GM19035 (cell line): Measurements from ENCODE around the gene TUBGCP2.
"Not testable (repeated sequence)": the region's sequence is repeated elsewhere in the genome, so short reads cannot be mapped to it uniquely, and the experiment has no call there.

Source experiments
- ATAC-seq: cut with Tn5 transposase; IDR thresholded peaks from one replicate; pipeline ENCODE4 v1.9.1; 2021; ENCODE audit not compliant: unreplicated experiment

Gene TUBGCP2

DNA sequence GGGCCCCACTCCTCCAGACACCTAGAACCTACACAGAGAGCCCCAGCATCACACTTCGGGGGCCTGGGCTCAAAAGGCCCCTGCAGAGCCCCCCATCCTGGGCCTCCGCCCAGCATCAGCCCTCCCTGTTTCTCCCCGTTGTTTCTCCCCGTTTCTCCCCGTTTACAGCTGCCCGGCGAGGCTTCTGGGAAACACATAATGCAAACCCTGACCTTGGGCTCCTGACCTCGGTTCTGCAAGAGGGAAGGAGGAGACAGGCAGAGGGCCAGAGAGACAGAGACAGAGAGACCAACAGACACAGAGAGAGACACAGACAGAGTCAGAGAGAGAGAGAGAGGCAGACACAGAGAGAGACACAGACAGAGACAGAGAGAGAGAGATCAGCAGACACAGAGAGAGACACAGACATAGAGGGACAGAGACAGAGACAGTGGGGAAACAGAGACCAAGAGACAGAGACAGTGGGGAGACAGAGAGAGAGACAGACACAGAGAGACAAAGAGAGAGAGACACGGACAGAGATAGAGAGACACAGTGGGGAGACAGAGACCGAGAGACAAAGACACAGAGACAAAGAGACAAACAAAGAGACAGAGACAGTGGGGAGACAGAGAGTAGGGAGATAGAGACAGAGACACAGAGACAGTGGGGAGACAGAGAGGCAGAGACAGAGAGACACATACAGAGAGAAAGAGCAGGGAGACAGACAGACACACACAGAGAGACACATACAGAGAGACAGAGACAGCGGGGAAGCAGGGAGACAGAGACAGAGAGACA lies 58.5 kb downstream of the TUBGCP2 start:
- no peak for ATAC-seq

DNA sequence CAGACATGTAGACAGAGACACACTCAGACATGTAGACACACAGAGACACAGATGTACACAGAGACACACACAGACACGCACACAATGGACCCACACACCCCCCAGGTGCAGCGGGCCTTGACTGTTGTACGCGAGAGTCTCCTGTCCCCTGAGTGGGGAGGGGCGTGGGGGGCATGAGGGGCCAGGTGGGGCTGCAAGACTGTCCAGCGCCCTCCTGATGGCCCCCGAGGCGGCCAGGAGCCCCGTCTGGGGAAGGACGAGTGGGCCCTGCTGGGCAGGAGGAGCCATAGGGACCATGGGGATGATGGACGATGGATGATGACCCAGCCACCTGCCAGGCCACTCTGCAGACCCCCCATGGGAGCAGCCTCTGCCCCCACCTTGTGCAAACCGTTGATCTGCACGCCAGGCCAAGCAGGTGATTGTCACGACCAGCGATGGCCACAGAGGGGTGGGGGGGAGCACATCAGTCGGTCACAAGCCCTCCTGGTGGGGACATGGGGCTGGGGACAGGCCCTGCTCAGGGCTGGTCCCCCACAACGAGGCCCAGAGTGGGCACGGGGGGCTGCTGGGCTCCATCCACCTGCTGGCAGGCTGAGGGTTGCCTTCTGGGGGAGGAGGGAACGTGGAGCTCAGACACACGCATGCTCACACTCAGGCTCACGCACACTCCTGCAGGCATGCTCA lies 59.4 kb downstream of the TUBGCP2 start:
- no peak for ATAC-seq

DNA sequence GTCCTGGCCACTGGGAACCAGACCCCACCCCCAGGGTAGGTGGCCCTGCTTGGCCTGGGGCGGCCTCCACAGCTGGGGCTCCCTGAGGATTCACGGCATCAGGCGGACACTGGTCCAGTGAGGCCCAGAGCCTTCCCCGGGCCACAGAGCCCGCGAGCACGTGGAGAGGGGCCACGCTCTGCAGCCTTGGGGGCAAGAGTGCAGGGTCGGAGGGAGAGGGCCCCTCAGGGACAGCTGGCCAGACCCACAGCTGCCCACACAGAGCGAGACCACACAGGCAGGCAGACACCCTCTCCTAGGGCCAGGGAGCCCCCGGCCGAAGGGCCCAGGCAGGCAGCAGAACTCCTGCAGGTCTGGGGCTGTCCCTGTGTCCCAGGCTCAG lies 60.3 kb downstream of the TUBGCP2 start:
- ATAC-seq: no peak

DNA sequence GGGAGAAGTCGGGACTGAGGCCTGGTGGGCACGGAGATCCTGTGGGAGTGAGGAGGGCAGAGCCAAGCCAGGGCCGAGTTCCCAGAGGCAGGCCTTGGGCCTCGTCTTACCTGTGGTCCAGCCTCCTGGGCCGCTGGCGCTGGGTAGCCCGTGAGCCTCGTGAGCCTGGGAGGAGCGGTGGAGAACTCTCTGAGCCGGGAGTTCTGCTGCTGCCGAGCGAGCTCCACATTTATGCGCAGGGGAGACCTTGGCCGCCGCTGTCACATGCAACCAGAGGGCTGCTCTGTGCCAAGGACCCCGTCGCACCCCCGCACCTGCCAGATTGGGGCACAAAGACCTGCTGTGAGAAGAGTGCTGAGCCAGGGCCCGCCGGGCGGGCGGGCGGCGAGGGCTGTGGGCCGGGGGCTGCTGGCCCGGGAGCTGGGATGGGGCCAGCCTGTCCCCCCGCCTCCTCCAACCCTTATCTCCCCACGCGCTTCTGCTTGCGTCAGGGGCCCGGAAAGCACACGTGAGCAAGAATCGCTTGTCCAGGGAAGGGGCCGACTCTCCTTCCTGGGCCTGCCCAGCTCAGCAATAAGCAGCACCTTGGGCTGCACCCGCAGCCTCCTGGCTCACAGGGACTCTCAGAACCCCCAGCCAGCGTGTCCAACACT lies 60.9 kb downstream of the TUBGCP2 start:
- ATAC-seq: no peak

DNA sequence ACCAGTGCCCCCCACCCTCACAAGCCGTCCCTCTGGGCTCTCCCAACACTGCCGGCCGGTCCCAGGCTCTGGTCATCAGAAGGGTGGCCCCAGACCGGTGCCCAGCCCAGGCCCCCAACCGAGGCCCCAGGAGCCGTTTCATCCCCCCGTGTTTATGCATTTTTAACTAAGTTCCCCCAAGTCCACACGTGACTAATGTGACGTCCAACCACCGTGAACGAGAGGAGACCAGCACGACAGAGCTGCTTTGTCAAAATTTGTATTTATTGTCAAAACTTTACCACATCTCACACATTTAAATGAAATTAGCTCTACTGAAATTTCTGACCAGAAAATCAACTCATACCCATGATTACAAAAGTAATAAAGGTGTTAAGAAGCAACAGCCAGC lies 62.4 kb downstream of the TUBGCP2 start:
- ATAC-seq: no peak

DNA sequence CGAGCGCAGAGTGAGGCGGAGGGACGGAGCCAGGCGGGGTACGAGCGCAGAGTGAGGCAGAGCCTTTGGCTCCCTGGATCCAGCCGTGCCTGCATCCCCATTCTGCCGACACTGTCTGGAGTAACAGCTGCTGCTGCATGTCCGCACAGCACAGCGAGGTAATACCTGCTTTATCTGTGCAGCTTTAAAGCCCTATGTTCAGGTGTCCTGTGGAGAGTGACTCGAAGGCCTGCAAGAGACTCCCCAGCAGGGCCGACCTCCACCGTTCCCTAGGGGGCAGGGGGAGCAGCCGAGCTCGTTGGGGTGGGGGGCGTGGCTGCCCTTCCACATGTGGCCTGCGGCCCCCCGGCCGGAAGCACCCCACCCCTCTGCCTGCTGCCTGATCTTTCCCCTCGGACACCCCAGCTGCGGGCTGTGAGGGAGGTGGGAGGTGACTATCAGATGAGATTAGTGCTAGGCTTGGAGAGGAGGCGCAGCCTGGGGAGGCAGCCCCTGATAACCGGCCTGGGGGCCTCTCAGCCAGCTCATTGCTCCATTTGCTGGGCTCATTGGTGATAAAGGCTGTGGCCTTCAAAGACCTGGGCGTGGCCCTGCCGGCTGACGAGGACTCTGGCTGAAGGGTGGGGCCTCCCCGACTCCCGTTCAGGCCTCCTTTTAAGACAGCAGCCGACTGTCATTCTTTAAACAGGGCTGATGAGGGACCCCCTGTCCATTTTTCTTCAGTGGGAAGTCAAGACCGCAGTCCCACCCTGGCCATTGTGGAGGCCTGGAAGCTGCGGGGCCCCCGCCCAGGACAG lies 63.0 kb downstream of the TUBGCP2 start:
- no peak for ATAC-seq

DNA sequence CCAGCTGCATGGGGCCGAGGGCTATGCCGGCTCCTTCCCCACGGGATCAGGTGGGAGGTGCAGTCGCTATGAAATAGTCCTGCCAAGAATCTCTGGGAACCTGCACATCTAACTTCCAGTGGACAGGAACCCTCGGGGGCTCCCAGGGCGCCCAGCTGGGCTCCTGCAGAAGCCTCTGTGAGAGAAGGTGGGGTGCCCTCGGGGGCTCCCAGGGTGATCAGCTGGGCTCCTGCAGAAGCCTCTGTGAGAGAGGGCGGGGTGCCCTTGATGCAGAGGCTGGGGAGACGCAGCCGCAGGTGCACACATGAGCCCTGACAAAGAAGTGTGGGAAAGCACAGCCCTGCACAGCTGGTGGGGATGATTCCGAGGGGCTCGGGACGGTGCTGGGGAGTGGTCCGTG lies 65.1 kb downstream of the TUBGCP2 start:
- no peak for ATAC-seq

DNA sequence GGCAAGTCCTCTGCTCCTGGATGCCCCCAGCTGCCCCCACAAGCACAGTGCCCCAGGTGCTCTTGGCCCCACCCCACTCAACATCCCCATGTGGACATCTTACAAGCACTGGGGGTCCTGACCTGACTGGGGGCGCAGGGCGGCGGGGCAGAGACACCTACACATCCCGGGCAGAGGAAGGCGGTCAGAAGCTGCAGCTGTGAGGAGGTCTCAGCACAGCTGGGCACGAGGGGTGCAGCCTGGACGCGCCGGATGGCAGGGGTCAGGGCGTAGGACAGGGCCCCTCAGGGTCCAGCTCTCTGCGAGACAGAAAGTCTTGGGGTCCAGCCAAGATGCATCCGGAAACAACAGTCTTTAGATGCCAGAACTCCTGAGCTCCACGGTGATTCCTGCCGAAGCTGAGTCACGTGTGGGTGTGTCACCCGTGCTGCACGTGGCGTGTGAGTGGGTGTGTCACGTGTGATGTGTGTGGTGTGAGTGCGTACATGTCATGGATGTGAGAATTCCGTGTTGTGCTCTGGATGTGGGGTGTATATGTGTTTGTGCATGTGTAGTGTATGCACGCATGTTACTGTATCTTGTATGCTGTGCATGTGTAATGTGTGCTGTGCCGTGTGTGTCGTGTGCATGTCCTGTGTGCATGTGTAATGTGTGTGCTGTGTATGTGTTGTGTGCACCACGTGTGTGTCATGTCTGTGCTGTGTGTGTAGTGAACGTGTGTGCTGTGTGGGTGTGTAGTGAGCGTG lies 65.9 kb downstream of the TUBGCP2 start:
- ATAC-seq: no peak

DNA sequence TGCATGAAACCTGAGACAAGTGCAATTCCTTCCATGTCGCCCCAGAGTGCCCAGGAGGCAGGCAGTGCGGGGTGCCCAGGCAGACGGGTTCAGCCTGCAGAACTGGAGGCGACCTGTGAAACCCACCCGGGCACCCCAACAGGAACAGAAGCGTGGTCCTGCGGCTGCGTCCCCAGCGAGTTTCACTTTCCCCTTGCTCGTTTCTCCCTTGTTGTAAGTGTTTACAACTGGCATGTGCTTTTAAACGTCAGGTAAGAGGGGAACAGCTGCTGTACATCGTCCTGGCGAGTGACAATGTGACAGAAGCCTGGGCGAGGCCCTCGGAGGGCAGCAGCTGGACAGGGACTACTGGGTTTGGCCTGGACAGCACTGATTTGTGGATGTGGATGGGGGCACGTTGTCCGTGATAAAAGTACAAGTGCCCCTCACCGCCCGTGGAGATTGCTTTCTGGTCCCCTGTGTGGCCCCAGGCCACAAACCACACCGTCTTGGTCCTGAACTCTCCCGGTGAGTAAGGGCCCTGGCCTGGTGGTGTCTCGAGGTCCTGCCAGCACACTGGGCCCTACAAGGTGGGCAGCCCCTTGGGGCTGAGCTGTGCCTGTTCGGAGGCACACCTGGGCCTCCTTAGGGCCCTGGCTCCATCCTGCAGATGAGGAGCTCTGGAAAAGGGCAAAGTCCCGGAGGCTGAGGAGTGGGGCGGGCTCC lies 67.0 kb downstream of the TUBGCP2 start:
- ATAC-seq: peak; percentile 44

DNA sequence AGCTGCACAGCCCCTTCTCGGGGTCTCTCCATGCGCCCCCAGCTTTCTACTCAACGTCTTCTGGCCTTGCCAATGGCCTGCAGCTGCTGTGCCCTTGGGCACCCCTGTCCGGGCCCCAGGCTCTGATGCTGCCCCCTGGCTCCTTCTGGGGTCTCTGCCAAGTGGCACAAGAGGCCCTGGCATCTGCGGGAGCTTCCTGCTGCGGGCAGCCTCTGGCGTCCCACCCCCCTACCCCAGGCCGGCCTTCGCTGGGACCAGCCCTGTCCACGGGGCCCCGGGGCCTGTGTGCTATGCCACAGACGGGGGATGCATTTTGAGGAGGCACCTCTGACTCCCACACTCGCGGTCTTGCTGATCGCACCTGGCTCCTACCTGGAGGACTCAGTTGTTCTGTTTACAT lies 68.7 kb downstream of the TUBGCP2 start:
- no peak for ATAC-seq

DNA sequence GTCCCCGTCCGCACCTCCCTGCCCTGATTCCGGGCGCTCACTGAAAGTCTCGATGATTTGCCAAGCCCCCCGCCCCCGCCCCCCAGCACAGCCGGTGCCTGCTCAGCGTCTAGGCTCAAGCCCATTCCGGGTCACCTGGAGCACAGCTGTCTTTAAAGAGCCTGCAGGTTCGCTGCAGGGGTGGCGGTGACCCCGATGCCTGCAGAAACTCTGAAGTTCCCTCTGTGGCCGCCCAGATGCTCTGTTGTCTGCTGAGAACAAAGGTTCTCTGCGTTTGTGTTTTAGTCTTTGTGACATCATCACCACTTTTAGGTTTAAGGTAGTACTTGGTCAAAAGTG lies 70.2 kb downstream of the TUBGCP2 start:
- ATAC-seq: no peak

DNA sequence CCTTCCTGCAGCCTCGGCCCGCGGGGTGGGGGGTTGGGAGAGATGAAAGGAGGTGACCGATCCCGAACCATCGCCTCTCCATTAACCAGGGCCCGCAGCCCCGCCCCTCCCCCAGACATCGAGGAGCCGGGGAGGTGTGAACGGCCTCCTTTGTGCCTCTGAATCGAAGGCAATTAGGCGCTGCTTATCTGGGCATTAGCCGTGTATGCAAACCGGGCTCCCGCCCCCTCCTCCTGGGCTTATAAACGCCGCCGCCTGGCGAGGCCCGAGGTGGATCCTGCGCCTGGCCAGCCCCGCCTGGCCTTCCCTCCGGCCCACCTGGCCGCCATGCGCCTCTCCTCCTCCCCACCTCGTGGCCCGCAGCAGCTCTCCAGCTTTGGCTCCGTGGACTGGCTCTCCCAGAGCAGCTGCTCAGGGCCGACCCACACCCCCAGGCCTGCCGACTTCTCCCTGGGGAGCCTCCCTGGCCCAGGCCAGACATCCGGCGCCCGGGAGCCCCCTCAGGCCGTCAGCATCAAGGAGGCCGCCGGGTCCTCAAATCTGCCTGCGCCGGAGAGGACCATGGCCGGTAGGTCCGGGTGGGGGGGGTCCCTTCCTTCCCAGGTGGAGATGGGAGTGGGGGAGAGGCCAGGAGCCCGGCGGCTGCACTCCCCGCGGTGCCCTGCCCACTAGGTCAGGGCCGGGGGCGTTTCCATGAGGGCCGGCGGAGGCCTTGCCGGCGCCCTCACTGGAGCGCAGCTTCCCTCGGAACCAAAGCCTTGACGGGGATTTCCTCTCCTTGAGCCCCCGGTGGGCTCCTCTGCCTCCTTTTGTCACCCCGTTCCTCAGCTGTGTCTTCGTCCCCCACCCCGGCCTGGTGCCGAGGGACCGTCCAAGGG lies 70.8 kb downstream of the TUBGCP2 start, which contains the start of gene VENTX:
Gene VENTX, plus strand, starts transcription at position 268 of the 878 bp plus-strand sequence. Its CDS starts 60 bp downstream, at position 328.
- no peak for ATAC-seq

DNA sequence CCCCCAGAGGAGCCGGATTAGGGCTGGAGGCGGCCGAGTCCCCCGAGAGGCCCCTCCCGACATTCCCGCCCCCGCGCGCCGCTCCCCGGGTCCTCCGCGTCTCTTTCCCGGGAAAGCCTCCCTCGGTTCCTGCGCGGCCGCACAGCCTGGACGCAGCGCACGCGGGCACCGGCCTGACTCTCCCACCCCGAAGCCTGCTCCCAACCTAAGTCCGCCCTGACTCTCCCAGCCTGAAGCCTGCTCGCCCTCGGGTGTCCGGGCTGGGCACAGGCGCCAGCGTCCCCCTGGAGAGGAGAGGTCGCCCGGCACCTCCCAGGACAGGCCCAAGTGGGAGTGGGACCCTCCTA lies 71.5 kb downstream of the TUBGCP2 start:
- no peak for ATAC-seq

DNA sequence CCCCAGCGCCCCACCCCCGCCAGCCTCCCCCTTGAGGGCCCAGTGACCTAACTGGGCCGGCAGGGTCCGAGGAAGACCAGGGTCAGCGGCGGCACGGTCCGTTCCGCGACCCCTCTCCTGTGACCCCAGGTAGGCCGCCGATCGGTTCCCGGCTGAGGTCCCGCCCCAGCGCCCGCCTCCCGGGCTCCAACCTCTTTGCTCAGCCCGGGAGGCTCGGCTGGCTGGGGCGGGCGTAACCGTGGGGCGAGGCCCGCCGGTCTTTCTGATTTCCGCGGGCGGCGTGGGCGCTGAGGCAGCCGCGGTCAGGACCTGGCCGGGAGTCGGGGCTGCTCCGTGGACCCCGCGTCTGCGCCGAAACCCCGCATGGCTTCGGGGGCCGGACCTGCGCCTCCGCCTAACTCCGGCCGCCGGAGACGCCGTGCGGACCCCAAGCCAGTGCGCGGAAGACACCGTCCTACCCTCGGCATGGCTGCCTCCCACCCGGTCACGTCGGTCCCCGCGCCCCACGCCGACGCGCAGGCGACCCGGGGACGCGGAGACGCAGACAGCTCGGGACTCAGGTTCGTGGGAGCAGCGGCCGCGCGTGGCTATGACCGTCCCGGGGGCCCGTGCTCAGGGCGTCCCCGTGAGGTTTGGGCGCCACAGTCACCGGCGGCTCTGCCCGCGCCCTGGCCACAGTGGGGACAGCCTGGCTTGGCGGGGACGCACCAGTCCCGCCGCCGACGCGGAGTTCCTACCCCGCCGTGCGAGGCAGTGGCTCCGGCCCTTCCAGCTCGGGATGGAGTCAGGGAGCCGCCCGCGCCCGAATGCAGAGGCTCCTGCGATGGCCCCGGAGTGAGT lies 72.1 kb downstream of the TUBGCP2 start:
- no peak for ATAC-seq

DNA sequence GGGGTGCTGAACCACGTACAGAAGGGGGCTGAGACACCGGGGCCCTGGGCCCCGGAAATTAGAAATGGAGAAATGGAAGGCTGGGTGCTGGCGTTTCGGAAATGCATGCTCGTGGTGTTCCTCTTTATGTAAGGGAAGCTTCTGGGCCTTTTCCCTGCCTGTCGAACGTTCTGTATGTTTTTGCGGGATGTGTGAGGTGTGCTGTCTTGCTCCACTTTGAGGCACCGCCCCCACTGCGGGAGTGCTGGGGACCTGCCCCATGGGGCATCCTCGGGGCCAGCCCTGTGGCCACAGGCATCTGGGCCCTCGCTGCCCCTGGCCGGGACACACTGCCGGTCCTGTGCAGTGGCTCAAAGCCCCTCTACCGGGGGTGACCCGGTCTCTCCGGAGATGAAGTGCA lies 72.7 kb downstream of the TUBGCP2 start:
- no peak for ATAC-seq

DNA sequence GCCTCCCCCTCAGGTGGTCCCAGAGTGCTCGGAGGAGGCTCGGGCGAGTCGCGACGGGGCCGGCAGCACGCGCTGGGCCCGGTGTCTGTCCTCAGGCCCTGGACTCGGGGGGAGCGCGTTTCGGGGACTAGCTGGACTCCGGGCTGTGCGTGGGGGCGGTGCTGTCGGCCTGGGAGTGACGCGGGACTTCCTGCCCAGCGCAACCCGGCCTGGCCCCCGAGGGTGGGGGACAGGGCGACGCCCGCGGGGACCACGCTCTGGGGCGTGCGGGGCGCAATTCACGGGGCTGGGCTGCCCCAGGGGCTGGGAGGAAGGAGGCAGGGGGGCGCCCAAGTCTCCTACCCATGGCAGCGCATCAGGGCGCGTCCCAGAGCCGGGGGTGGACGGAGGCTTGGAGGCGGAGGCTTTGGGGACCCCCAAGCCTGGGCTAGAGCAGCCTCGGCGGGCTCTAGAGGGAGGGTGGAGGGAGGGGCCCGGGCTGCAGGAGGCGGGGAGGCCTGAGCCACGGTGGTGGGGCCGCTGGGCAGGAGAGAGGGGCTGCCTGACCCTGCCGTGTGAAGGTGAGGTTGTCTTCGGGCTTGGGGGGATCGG lies 73.3 kb downstream of the TUBGCP2 start:
- no peak for ATAC-seq

DNA sequence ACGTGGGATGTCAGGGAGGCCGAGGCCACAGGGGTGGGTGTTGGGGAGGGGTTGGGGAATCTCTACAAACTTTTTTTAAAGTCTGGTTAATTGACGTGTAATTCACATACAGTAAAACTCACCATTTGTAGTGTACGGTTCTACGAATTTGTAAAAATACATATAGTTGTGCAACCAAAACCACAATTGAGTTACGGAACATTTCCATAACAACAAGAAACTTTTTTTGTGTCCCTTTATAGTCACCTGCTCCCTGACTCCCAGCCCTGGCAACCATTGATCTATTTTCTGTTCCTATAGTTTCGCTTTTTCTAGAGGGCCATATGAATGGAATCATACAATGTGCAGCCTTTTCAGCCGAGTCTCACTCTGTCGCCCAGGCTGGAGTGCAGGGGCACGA lies 73.9 kb downstream of the TUBGCP2 start:
- ATAC-seq: not testable (repeated sequence)
